HG02642 (cell line): ENCODE data around the gene MCCC2.
"Not testable (repeated sequence)": the region's sequence is repeated elsewhere in the genome, so short reads cannot be mapped to it uniquely, and the experiment has no call there.

Experiments used
- ATAC-seq: cut with Tn5 transposase; IDR thresholded peaks from one replicate; pipeline ENCODE4 v1.9.1; 2021; ENCODE audit warnings: mild to moderate bottlenecking; ENCODE audit not compliant: unreplicated experiment, poor library complexity

Gene MCCC2

GRCh38 chr5:71596169-71596568, 9.0 kb downstream of the MCCC2 start:
- ATAC-seq, result no peak

- ATAC-seq, result no peak
Measured at GRCh38 chr5:71597001-71597400, 9.9 kb downstream of the MCCC2 start.

- ATAC-seq, result no peak
Measured at GRCh38 chr5:71600783-71601182, 13.6 kb downstream of the MCCC2 start.

- peak; percentile 94 for ATAC-seq
Measured at GRCh38 chr5:71601222-71602026, 14.3 kb downstream of the MCCC2 start.

GRCh38 chr5:71609916-71610315, 22.8 kb downstream of the MCCC2 start:
- ATAC-seq, result not testable (repeated sequence)

GRCh38 chr5:71615809-71616208, 28.7 kb downstream of the MCCC2 start:
- ATAC-seq, result no peak

GRCh38 chr5:71620630-71621029, 33.5 kb downstream of the MCCC2 start:
- no peak for ATAC-seq

- ATAC-seq, result no peak
Measured at GRCh38 chr5:71621268-71621667, 34.1 kb downstream of the MCCC2 start.

- ATAC-seq, result no peak
Measured at GRCh38 chr5:71621741-71622140, 34.6 kb downstream of the MCCC2 start.

GRCh38 chr5:71623221-71623794, 36.2 kb downstream of the MCCC2 start:
- ATAC-seq, result no peak

- no peak for ATAC-seq
Measured at GRCh38 chr5:71629950-71630349, 42.8 kb downstream of the MCCC2 start.

GRCh38 chr5:71631070-71631469, 43.9 kb downstream of the MCCC2 start:
- no peak for ATAC-seq

- ATAC-seq, result no peak
Measured at GRCh38 chr5:71632168-71632567, 45.0 kb downstream of the MCCC2 start.

- ATAC-seq, result no peak
Measured at GRCh38 chr5:71633255-71634155, 46.4 kb downstream of the MCCC2 start.

GRCh38 chr5:71637133-71637532, 50.0 kb downstream of the MCCC2 start:
- ATAC-seq, result no peak

GRCh38 chr5:71640408-71640807, 53.3 kb downstream of the MCCC2 start:
- no peak for ATAC-seq

GRCh38 chr5:71645030-71645429, 57.9 kb downstream of the MCCC2 start:
- no peak for ATAC-seq

GRCh38 chr5:71650940-71651339, 63.8 kb downstream of the MCCC2 start:
- ATAC-seq, result not testable (repeated sequence)

- ATAC-seq, result no peak
Measured at GRCh38 chr5:71651579-71651978, 64.4 kb downstream of the MCCC2 start.

GRCh38 chr5:71652349-71652748, 65.2 kb downstream of the MCCC2 start:
- ATAC-seq, result no peak
